Activated CD4-positive, alpha-beta T cell treated with anti-CD3 and anti-CD28 coated beads, Interleukin-2, amount 50 U/mL, for 24 hours (primary cell): ENCODE results near the gene SOCS1.
A peak's percentile ranks its signal among the peaks of the same experiment; 100 is the strongest.
"Not testable (repeated sequence)": the region's sequence is repeated elsewhere in the genome, so short reads cannot be mapped to it uniquely, and the experiment has no call there.

Experiments used
- DNase-seq, 2 donors: peaks; one replicate each; pipeline ENCODE4 v3.0.0-alpha.2; 2020; ENCODE audit warnings: low read depth in 1 of 2, low spot score in 1 of 2

Gene SOCS1

DNA sequence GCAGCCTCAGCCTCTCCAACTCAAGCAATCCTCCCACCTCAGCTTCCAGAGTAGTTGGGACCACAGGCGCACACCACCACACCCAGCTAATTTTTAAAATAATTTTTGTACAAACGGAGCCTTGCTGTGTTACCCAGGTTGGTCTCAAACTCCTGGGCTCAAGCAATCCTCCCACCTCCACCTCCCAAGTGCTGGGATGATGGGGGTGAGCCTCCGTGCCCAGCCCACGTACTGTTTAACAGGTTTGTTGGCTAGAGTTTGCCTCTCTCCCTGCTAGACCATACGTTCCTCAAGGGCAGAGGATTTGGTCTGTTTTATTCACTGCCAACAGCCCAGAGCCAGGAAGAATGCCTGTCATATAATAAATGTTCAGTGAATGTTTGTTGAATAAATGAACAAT is 26.6 kb downstream of the SOCS1 start:
- no peak for DNase-seq

DNA sequence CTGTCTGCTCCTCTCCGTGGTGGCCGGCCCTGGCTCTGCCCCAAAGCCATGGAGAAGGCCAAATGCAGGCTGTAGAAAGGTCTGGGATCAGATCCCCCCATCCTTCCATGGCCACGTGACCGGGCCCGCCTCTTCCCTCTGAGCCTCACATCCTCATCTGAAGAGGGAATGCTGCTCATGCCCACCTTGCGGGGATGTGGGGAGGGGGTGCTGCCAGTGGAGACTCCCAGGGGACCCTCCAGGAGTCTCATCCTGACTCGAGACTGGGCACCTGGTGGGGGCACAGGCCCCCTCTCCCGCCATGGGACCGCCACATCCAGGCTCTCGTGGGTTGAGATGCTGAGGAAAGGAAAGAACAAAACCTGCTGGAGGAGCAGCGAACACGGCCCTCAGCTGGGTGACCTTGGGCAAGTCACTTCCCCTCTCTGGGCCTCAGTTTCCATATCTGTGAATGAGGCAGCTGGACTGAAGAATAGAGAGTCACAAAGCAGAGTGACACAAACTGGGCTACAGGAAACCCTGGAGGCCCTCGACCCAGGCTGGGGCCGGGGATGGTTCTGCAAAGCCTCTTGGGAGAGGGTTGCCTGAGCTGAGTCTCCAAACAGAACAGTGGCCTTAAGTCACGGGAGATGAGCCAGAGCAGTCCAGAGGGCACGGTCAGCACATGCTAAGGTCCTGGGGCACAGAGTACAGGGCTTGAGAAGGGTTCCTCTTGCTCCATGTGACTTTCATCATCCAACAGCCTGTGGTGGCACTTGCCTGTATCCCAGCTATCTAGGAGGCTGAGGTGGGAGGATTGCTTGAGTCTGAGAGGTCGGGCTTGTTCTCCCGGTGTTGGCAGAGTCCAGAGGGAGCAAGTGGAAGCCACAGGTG is 30.1 kb downstream of the SOCS1 start:
- no peak for DNase-seq

DNA sequence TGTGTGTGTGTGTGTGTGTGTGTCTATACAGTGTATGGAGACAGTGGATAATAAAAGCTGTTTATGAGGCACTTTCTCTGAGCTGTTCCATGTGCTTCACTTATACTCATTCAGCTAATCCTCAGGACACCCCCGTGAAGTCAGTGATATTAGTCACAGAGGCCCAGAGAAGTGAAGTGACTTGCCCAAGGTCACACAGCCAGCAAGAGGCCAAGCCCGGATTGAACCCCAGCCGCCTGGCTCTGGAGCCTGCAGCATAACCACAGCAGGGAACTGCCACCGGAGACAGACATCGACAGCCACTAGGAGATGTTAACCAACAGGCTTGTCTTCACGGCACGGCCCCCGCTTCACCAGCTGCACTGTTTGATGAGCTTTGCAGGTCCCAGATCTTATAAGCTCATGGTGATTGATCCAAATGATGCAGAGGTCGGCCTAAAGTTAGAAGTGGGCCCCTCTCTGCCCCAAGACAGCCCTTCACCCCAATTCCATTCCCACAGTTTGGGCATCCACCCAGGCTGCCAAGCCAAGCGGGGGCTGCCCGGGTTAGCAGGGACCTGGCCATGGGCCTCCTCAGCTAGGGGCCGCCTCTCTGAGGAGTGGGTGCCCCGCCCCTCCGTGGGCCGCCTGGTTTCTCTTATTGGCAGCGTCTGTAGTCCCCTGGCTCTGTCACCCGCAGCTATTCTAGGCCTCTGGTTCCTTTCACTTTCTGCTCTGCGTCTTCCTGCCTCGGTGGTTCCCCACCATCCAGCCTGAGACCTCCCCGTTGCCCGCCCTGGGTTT is 30.9 kb downstream of the SOCS1 start:
- peak; percentile 65 to 84 for DNase-seq

DNA sequence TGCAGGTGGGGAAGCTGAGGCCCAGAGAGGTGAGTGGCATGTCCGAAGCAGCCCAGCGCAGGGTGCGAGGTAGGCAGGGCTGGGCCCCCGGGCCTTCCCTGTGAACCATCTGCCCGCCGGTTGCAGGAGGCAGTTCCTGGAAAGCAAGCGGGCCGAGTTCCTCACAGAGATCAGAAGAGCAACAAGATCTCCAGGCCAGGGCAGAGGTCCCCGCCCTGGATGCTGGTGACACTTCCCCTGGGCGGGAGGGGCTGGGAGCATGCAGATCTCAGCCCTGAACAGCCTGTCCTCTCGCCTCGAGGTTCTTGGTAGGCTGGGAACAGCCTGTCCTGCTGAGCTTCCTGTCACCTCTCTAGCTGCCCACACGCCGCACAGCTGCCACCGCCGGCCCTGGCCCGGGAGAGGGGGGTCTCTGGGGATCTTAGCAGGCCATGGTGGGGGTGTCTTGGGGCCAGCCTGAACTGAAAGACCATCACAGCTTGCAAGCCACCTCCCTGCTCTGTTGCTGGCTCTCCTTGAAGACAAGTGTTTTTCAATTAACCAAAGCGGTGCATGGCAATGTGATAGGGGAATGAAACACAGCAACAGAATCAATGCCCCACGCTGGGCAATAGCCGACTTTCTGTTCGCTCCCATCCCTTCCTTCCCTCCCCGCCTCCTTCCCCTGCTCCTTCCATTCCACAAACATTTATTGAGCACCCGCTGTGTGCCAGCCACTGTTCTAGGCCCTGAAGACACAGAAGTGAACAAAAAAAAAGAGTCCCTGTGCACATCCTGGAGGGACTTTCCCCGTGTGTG is 31.7 kb downstream of the SOCS1 start:
- peak; percentile 21 to 43 for DNase-seq

DNA sequence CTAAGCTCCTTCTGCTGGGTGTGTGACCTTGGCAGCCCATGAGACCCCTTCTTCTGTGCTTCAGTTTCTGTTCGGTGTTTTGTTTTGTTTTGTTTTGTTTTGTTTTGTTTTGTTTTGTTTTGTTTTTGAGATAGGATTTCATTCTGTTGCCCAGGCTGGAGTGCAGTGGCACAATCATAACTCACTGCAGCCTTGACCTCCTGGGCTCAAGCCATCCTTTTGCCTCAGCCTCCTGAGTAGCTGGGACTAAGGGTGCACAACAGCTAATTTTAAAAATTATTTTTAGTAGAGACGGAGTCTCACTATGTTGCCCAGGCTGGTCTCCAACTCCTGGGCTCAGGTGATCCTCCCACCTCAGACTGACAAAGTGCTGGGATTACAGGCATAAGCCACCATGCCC is 35.5 kb downstream of the SOCS1 start:
- not testable (repeated sequence) for DNase-seq

DNA sequence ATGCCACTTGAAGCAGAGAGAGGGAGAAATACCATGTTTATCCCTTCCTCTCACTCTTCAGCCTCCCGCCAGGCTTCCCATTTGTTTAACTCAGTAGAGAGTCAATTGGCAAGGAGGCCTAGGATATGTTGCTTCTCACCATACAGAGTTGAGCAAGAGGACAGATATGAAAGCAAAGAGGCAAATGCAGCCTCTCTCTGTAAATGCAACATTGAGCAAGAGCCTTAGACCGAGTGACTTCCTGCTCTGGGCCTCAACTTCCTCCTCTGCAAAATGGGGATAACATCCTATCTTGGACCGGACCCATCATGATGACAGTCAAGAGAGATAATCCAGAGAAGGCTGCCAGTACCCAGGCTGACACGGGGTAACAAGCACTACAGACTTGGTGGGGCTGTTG is 36.8 kb downstream of the SOCS1 start:
- no peak for DNase-seq

DNA sequence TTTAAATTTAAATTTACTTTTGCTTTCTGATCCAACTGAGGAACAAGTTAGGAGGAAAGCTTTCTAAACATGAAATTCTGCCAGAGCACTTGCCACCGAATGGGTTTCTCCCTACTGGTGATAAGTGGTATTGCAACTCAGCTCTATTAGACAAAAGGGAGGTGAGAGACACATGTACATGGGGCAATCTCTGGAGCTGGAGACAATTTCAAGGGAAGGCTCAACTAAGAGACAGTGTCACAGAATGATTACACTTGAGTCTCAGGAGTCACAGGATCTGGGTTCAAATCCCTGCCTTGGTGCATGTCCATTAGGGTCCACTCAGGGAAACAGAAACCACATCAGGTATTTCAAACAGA is 37.4 kb downstream of the SOCS1 start:
- no peak for DNase-seq

DNA sequence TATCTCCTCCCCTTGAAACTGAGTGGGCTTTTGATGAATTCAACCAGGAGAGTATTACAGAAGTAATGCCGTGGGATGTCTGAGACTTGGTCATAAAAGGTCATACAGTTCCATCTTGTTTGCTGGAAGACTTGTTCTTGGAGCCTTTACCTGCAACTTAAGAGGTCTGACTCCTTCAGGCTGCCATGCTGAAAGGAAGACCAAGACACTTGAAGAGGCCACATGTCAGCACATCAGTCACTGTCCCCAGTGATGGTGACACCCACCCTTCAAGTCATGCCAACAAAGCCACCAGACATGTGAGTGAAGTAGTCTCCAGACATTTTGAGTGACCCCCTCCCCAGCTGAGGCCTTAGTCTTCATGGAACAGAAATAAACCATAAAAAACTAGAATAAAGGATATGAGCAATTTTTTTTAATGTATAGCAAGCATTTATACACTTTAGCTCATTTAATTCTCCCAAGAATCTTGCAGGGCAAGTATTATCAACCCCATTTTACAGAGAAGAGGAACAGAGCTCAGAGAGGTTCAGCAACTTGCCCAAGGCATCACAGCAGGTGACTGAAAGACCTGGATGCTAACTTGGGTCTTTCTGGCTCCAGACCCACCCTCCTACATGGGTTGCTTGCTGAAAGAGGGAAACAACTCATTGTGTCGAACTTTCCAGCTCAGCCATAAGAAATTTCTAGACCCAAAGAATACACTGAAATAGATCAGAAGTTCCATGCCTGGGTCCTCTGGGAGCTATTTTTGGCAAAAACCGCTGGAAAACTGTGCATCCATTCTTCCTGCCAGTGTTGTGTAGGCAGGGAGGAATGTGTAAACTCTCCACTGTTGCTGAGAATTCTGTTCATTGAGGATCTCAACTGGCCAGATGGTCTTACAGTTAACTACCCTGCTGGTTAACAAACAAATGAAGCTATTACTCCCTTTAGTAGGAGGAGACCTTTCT is 38.1 kb downstream of the SOCS1 start:
- DNase-seq, result no peak

DNA sequence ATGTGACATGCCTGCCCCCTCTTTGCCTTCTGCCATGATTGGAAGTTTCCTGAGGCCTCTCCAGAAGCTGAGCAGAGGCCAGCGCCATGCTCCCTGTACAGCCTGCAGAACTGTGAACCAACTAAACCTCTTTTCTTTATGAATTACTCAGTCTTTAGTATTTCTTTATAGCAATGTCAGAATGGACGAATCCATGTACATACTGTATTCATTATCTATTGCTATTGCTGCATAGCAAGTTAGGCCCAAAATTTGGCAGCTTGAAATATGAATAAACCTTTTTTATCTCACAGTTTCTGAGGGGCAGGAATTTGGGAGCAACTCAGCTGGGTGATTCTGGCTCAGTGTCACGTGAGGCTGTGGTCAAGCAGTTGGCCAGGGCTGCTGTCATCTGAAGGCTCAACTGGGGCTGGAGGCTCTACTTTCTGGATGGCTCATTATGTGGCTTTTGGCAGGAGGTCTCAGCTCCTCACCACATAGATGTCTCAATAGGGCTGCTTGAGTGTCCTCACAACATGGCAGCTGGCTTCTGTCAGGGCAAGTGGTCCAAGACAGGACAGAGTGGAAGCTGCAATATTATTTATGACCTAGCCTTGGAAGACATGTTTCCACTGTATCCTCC is 40.0 kb downstream of the SOCS1 start:
- no peak for DNase-seq

DNA sequence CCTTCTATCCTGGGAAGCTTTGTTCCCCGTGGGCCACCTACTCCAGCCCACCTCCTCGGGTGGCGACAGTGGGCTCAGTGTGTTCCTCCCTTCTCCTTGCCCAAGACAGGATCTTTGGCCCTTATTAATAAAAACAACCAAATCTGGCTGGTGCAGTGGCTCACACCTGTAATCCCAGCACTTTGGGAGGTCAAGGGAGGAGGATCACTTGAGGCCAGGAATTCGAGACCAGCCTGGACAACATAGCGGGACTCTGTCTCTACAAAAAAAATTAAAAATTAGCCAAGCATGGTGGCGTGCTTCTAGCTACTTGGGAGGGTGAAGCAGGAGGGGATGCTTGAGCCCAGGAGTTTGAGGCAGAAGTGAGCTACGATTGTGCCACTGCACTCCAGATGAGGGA is 42.2 kb downstream of the SOCS1 start:
- no peak for DNase-seq

DNA sequence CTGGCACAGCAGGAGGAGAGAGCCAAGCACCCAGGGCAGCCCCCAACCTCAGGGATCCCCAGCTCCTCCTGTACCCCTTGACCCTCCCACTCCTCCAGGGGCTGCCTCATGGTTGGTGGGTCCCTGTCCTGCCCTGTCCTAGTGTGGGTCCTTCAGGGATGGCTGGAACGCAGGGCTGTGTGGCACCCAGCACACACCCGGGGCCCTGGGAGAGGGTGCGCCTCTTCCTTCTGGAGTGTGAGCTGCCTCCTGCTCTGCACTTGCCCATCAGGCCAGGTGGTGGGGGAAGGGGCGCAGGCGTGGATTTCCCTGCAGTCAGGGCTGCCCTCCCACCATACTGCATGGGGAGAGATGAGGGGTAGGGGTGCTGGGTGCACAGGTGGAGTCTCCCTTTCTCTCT is 42.6 kb downstream of the SOCS1 start:
- no peak for DNase-seq

DNA sequence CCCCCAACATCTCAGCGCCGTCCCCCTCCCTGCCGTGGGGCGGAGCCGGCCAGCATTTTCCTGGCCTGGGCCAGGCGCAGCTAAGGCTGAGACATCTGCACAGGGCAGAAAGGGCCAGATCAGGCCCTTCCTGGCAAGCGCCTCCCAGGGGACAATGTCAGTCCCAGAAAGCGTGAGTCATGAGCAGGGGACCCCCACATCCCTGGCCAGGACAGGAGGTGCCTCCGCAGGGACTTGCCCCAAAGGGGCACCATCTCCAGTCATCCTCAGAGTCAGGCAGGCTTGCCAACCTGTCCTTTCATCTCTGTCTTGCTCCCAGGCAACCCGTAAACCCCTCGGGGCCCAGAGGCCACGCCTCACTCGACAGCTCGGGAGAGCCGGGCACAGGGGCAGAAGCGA is 43.2 kb downstream of the SOCS1 start:
- DNase-seq, result no peak

DNA sequence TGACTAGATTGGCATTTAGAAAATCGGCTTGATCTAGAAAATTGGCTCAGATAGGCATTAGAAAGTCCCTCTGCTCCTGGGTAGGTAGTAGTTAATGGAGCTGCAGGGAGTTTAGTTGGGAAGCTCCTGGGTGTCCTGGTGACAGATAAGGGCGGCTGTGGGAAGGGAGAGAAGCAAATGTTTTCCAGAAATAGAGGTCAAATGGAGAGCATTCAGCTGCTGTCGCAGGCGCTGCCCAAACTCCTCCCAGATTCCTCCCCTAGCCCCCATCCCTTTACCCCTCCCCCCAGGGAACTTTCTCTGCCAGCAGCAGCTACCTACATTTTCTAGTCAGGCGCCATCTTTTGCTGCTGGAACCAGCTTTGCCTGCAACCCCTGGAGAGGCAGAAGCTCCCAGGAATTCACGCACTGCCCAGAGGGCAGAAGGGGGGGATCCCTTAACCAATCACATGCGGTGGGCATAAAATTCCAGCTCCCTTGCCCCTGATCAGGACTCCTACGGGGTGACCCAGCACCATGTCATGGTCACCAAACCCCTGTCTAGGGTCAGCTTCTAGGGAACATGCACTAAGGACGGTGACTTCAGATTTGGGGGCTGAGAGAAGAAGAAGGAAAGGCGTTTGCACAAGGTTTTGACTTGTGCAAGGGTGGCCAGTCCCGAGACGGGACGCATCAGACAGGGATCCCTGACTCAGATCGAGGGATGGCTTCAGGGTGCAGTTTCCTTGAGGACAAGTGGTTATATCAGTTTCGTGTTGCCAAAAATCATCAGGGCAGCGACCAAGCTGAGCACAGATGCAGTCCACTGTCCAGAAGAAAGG is 43.8 kb downstream of the SOCS1 start:
- no peak for DNase-seq

DNA sequence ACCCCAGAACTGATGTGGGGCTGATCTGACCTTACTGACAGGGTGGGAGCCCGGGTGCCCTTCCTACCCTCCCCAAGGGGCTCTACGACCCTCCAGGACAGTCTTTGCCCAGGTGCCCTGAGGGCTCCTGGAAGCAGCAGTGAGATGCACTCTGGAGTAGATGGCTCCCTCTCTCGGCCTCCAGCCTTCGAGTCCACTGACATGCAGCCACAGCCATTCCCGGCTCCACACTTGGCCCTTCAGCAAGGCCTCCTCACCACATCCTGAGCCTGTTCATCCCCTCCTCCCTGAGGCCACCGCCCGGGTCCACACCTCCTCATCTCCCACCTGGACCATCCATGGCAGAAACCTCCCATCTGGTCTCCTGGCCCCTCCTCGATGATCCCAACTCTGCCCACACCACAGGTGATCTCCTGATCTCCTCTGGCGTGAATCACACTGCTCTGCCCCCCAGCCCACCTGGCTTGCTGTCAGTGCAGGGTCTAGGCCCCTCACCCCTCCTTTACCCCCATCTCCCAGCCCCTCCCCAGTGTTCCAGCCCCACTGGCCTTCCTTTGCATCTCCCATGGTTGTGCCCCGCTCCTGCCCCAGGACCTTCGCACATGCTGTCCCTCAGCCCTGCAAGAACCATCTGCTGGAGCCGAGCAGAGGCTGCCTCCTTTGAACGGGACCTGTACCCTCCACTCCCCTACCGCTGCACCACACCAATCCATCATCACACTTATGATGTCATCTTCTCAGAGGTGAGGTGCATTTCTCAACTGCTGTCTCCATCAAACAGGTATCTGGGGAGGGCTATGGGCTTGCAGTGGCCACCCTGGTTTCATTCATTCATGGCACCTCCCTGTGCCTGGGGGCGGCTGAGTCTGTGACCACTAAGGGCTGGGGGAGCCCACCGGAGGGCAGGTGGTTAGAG is 44.7 kb downstream of the SOCS1 start:
- DNase-seq, result no peak

DNA sequence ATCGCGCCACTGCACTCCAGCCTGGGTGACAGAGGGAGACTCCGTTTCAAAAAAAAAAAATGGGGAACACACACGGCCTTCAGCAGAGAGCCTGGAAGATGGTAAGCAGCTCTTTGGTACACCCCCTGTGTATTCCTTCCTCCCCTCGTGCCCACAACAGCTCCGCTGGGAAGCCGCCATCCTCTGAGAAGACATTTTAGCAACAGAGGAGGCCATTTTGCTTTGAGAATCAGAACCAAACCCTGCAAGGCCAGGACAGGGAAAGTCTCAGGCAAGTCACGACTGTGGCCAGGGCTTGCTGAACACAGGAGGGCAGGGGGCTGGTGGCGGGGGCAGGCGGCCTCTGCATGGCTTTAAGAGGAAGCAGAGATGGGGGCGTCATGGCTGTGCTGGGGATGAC is 45.7 kb downstream of the SOCS1 start:
- DNase-seq, result no peak

DNA sequence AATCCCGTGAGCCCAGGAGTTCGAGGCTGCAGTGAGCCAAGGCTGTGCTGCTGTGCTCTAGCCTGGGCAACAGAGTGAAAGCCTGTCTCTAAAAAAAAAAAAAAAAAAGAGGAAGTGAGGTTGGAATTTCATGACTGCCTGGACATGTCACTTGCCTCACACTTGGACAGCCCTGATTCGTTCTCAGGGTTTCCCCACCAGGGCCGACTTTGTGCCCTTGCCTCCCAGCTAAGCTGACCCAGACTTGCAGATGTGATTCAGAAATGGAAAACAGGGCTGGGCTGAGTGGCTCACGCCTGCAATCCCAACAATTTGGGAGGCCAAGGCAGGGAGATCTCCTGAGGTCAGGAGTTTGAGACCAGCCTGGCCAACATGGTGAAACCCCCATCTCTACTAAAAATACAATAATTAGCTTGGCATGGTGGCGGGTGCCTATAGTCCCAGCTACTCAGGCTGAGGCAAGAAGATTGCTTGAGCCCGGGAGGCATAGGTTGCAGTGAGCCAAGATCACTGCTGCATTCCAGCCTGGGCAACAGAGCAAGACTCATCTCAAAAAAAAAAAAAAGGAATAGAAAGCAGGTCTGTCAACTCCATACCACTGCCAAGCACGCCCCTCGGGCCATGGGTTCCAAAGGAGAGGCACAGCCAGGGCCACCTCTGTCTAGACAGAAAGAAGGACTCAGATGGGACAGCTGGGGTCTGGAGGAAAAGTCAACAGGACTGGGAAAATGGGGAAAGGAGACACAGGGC is 46.9 kb downstream of the SOCS1 start:
- no peak for DNase-seq

DNA sequence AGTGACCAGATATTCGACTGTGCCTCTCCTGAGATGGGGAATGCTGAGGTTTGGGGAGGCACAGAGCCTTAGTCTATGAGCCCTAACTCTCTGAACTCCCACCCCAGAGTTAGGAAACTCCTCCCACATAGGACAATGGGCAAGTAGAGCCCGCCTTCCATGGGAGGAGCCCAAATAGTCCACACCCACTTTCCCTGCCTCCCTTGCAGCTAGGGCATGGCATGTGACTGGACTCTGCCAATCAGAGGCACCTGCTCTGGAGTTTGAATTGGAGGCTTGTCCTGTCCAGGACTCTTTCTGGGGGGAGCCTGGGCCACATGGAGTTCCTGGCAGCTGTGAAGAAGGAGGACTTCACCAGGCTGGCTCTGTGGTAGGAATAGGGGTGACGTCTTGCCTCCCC is 48.4 kb downstream of the SOCS1 start:
- DNase-seq, result no peak
